HTR-8/SVneo (cell line): ENCODE results near the gene EME2.

Source experiments
- DNase-seq: peaks from one replicate; pipeline ENCODE4 v3.0.0; 2011; ENCODE audit warnings: low spot score, mixed read lengths; ENCODE audit not compliant: insufficient read length
- FAIRE-seq: peaks from 2 replicates; lab custom pipeline; 2011; peaks lifted over from hg19 to GRCh38; lab: Jason Lieb, UNC

The EME2 gene

DNA sequence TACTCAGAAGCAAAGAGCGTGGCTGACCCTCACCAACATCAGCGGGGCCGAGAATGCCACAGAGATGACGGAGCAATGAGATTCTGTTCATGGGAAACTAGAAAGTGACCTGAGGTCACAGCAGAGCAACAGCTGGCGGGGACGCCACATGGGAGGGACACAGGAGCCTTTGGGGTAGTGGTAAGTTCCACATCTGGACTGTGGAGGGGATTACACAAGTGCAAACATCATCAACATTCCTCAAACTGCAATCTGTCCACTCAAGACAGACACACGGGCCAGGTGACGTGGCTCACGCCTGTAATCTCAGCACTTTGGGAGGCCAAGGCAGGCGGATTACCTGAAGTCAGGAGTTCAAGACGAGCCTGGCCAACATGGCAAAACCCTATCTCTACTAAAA is 42.9 kb downstream of the EME2 start:
- no peak for DNase-seq
- FAIRE-seq = no peak

DNA sequence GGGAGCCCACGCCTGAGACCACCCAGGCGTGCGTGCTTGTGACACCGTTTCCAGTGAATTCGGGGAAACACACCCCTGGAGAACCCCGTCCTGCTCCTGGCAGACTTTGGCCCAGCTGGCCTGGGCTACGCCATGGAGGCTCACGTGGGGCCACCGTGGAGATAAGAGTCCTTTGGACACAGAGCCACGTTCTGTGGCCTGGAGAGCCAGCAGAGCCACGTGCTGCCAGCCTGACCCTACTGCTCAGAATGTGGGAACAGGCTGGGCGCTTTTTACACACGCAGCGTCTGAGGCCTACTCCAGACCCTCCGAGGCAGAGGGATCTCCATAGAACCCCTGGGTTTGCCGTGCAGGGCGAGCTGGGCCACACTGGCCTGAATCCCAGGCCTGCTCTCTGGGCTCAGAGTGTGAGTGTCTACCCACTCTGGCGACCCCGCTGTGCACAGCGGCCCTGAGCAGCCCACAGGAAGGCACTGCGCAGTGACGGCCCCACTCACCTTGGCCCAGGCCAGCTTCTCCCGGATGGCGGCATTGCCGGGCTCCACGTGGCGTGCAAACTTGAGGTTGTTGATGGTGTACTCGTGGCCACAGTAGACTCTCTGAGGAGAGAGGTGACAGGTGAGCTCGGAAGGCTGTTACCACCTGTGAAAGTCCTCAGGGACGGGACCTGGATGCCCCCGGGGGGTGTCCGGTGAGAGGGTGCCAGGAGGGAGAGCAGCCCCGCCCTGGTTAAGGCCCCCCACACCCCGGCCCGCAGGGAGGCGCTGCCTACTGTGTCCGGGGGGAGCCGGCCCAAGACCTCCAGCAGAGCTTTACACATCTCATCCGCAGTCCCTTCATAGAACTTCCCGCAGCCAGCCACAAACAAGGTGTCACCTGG is 44.0 kb downstream of the EME2 start:
- no peak for DNase-seq
- no peak for FAIRE-seq

DNA sequence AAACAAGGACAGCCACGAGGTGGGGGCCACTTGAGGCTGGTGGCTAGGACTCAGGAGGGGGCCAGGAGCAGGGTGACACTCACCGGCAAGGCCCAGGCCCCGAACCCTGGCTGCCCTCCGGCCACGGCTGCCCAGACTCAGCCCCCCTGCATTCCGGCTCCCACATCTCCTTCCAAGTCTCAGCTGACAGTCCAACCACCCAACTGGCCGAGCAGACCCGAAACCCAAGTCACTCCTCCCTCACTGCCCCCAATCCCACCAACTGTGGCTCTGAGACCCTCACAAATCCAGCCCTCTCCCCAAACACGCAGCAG is 44.6 kb downstream of the EME2 start:
- no peak for DNase-seq
- FAIRE-seq = no peak

DNA sequence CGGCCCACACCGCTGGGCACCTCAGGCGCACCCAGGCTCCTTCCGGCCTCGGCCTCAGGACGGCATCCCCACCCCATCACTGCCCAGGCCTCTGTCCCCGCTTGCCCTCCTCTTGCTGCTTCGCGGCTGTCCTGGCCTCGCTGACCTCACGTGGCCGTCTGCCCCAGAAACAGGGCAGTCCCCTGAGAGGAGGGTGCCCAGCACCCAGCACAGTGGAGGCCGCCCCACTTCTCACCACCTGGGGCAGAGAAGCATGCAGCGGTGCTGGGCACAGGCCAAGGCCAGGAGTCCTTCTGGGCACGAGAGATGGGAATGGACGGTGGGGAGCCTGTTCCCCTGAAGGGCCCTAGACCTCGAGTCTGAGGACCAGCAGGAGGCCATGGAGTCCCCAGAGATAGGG is 45.1 kb downstream of the EME2 start:
- FAIRE-seq (no peak), DNase-seq (no peak)

DNA sequence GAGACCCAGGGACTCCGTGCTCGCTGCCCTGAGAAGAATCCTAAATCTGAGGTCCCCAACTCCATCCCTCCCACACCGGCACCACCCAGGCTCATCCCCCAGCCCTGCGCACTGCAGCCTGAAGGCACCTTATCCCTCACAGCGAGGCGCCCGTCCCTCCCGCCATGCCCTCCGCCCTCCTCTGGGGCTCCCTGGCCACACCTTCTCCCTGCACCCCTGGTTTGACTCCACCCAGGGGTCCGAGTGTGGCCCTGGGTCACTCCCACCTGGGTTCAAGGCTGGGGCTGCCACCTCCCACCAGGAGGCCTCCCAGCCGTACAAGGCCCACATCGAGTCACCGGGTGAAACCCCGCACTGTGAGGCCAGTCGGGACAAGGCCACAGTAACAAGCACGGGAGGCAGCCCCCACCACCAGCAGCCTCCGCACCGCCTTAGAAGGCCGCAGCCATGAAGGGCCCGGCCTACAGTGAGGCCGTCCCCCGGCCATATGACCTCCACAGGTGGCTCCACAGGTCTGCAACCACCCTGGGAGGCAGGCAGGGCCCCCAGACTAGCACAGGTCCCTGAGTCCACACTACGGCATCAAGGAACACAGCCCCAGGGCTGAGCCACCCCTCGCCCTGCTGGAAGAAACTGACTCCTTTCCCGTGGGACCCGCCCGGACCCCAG is 45.7 kb downstream of the EME2 start:
- FAIRE-seq (no peak), DNase-seq (no peak)

DNA sequence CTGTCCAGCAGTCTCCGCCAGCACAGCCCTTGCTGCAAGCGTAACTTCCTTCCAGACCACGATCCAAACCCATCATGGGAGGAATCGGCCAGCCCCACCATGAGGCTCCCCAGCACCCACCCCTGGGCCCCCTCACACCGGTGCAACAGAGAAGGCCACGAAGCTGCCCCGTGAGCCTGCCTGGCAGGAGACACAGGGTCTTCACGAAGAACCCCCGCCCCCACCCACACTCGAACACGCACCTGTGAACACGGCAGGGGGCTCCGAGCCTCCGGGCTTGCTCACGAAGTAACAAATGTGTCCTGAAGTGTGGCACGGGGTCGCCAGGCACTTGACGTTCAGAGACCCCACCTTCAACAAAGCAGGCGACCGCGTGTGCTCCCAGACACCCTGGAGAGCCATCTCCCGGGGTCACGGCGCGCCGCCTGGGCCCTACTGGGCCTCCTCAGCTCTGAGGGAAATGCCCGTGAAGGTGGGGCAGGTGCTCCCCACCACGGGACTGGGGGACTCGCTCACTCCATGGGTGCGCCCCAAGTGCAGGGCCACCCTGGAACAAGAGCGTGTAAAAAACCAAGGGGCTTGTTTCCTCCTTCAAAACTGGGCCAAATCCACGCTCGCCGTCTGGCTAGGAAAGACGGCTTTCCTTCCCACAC is 46.4 kb downstream of the EME2 start:
- no peak for FAIRE-seq

DNA sequence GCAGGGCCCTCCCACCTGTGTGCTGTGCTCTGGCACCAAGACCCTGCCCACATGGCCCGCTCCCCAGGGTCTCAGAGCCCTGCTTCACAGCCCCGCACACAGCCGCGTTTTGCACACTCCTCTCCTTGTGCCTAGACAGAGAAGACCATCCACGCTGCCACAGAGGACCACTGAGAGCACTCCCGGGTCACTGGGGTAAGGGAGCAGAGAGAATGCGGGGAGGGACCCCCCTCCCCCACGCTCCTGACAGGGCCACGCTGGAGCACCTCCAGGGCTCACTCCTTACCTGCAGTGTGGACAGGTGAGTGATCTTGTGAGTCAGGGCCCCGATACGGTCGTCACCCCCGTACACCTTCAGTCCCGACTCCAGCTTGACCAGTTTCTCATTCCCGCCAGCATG is 47.0 kb downstream of the EME2 start:
- FAIRE-seq = no peak
- DNase-seq = no peak

More for the DNA sequence above, 46.4 kb downstream of the EME2 start:
- DNase-seq = no peak

DNA sequence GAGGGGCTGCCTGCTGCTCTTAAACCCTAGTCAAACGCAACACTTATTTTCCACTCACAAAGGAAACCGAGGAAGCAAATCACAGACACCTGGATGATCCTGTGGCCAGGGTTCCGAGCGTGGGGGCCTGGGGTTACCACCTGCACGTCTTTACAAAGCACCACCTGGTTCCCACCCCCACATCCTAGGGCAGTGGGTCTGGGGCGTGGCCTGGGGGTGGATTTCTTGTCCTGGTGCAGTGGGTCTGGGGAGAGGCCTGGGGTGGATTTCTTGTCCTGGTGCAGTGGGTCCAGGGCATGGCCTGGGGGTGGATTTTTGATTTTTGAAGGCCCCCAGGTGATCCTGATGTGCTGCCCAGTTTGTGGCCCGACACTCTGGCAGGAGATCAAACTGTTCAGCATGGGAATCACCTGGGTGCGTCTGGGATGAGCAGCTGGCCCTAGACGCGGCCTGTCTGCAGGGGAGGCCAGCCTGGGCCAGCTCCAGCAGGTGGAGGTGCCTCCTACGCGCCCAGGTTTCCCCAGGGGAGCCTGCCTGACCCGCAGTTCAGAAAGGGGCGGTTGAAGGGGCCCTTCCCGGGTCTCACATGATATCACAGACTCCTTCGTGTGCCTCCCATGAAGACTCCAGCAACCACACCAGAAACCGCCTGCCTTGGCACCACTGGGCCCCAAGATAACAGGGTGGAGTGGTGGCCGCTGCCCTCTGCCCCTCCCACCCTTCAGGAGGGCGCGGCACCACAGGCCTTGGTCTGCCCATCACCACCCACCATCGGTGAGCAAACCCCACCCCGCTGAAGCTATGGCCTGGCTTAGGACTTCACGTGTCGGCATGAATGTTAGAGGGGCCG is 47.7 kb downstream of the EME2 start:
- DNase-seq (no peak), FAIRE-seq (no peak)

DNA sequence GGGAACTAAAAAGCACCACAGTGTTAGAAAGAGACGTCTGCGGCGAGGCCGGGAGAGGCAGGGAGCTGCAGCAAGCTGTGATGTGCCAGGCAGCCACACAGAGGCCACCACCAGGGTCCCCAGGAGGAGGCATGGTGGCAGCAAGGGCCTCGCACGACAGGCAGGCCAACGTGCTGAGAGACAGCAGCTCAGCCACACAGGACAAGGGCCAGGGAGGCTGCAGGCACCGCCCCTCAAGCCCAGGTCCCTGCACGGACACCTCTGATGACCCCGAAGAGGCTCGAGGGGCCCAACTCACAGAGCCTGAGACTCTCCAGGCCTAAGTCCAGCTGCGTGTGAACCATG is 48.3 kb downstream of the EME2 start:
- FAIRE-seq (no peak), DNase-seq (no peak)

DNA sequence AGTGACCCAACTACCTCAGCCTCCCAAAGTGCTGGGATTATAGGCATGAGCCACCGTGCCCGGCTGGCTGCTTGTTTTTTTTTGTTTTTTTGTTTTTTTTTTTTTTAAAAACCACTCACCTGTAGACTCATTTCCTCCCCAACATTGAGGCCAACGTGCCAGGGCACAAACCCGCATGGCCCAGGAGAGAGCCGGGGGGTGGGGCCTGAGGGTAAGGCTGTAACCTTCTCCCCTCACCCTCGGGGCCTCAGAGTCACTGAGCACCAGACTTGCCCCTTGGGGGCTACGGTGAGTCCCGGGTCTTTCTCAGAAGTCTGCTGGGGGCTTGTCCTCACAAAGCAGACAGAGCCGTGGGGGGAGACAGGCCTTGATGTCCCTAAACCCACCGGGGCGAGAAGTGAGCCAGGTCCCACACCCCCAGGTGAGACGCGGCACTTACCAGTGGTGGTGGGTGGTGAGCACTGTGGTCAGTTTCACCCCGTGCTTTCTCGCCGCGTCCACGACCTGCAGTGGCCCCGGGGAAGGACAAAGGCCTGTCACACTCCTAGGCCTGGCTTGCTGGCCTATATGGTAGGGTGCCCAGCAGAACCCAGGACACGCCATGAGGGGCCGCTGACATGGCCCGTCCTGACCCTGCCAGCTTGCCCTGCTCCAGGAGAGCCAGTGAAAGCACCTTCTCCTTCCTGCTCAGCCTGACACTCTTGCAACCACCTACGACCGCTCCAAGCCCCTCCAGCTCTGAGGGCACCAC is 49.4 kb downstream of the EME2 start:
- no peak for DNase-seq
- no peak for FAIRE-seq

DNA sequence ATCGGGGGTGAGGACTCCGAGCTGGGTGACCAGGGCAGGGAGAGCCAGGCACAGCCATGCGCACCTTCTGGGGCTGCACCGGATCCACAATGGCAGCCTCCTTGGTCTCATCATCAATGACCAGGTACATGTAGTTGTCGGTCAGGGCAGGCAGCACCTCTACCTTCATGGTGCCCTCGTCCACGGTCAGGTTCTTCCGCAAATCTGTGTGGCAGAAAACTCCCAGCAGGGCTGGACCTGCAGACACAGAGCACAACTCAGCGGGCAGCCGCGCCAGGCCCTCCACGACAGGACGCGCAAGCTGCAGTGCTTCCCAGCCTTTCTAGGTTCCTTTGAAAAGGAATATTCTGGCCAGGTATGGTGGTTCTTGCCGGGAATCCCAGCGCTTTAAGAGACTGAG is 50.2 kb downstream of the EME2 start:
- FAIRE-seq = no peak
- no peak for DNase-seq

DNA sequence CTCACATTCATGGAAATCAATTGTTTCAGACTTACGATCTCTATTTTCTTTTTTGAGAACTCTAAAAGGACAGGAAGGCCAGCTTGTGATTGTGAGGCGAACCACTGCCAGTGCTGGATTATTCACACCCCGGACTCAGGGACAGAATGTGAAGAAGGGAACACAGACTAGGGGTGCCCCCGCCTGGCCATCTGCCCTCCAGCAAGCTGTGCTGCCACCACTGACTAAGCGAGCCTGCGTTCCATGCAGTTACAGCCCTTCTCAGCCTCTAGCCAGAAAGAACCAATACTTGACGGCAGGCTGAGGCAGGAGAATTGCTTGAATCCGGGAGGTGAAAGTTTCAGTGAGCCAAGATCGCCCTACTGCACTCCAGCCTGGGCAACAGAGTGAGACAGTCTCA is 51.2 kb downstream of the EME2 start:
- DNase-seq = peak; percentile 46
- FAIRE-seq = peak; percentile 16

DNA sequence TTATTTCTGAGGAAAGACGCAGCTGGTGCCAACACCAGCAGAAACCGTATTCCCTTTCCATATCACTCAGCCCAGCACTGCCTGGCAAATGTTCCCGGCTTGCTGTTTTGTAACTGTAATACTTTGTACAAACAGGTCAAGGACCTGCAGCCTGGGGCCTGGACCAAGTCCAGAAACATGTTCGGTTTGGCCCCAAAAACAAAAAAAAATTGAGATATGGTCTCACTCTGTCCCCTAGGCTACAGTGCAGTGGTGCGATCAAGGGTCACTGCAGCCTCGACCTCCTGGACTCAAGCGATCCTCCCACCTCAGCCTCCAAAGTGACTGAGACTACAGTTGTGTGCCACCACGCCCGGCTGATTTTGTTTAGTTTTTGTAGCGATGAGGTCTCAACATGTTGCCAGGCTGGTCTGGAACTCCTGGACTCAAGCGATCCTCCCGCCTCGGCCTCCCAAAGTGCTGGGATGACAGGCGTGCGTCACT is 52.8 kb downstream of the EME2 start:
- FAIRE-seq = no peak
- no peak for DNase-seq
